LNCAP (cell line): Measurements from ENCODE around the gene UBE2F.

Experiments
- TF ChIP-seq, protein P1 (sequence below): fragments of 450-650 bp; IDR thresholded peaks from 2 replicates; pipeline ENCODE4 v1.5.1; 2017; ENCODE audit warnings: mild to moderate bottlenecking

The UBE2F gene

DNA sequence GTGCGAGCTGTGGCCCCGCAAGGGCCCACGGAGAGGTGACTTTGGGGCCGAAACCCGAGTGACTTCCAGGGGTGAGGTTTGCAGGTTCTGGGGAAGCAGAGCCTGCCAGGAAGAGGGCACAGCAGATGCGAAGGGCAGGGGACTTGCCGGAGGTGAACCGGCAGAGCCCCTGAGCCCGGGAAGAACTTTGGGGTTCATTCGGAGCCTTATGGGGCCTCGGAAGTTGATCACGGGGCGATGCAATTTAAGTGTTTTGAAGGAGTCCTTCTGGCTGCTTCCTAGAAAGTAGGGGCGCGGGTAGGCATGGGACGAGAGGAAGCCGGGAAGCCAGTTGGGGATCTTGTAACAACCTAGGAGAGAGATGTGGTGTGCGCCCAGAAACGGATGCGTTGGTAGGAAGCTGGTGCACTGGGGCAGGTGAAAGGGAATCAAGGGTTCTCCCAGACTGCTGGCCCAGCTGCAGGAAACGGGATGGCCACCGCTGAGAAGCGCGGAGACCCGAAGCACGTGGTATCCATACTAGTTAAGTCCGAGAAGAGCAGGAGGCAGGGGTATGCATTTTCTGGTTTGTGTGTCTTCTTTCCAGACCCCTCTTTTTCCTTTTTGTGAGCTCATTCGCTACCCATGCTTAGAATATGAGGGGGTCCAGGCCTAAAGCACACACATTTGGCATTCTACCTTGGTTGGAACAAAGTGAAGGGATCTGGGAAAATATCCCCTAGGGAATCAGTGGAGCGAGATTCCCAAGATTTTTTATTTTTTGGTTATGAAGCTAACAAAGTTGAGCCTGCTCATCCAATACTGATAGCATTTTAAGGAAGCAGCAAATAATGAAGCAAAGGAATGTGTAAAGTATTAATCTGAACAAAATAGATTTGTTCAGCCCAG lies 94.7 kb downstream of the UBE2F start:
- TF ChIP-seq, protein P1, sequence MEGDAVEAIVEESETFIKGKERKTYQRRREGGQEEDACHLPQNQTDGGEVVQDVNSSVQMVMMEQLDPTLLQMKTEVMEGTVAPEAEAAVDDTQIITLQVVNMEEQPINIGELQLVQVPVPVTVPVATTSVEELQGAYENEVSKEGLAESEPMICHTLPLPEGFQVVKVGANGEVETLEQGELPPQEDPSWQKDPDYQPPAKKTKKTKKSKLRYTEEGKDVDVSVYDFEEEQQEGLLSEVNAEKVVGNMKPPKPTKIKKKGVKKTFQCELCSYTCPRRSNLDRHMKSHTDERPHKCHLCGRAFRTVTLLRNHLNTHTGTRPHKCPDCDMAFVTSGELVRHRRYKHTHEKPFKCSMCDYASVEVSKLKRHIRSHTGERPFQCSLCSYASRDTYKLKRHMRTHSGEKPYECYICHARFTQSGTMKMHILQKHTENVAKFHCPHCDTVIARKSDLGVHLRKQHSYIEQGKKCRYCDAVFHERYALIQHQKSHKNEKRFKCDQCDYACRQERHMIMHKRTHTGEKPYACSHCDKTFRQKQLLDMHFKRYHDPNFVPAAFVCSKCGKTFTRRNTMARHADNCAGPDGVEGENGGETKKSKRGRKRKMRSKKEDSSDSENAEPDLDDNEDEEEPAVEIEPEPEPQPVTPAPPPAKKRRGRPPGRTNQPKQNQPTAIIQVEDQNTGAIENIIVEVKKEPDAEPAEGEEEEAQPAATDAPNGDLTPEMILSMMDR: no peak

DNA sequence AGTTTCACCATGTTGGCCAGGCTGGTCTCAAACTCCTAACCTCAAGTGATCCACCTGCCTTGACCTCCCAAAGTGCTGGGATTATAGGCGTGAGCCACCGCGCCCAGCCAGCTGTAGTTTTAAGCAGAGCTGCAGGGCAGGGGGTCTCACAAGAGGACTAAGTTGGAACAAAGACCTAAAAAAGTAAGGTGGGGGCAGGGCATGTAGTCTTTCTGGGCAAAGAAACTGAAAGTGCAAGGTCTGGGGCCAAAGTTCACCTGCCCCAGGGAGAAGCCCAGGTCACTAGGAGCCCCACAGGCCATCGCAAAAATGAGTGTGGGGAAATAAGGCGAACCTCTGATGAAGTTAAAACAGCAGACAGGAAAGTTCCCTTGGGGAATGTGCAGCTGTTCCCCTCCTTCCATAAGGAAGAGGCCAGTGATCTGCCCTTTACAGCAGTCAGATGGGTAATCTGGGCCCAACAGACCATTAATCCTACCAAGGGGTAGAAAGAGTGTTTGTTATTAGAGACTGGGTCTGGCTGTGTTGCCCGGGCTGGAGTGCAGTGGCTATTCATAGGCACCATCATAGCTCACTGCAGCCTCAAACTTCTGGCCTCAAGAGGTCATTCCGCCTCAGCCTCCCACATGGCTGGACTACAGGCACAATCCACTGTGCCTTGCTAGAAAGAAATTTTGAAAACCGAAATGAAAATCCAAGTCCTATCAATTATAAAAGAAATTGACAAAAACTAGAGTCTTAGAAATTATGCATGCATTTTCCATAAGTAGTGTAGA lies 96.8 kb downstream of the UBE2F start:
- TF ChIP-seq, protein P1: no peak

DNA sequence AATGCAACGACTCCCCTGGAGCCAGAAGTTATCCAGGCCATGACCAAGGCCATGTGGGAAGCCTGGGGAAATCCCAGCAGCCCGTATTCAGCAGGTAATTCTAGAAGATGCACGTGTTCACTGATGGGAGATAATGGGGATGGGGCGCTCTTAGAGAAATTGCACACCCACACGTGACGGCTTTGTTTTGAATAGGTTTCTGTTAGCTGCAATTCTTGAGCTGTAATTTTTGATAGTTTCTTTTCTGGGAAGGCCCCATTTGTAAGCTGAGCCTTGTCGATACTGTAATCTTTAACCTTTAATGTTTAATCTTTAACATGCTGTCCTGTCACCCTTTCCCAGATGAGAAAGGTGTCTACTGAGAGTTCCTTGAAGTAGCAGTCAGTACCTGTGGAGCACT lies 97.6 kb downstream of the UBE2F start:
- TF ChIP-seq, protein P1: no peak

DNA sequence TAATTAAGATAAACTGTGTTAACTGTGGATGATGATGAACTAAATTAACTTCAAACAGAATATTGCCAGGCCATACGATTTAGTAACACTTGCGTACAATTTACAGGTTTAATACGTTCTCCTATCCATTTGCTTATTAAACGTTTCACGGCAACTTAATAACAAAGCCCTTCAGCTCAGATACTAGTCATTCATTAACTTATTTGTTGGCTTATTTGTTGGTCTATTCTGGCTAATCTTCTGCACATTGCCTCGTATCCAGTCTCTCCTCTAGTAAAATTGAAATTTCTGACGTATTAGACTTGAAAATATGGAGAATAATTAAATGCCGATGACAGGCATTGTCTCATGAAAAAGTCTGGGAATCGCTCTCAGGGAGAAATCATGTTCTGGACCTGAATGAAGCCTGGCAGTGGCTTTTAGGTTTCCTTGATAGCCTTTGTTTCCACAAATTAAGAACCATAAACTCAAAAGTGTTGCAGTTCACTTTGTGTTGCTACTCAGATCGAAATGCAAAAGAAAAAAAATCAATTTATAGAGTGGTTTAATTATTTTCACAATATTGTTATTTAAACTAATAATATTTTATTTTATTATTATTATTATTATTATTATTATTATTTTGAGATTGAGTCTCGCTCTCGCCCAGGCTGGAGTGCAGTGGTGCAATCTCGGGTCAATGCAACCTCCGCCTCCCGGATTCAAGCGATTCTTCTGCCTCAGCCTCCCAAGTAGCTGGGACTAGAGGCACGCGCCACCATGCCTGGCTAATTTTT lies 98.4 kb downstream of the UBE2F start:
- TF ChIP-seq, protein P1: no peak

DNA sequence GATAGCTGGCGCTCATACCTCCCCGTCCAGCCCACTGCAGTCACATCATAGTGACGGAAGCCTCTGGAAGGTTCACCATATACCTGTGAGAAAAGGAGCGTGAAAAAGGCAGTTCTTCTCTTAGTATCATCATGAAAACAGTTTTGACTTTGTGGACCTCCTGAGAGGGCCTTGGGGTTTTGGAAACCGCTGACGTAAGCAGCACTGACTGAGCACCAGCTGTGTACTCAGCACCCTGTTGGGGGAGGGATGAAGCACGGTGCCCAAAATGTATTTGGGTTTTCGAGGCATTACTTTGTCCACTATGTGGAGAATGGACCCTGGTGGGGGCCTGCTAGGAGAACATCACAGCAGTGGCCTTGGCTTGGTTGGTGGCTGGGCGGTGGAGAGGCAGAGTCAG lies 99.4 kb downstream of the UBE2F start:
- TF ChIP-seq, protein P1: no peak

DNA sequence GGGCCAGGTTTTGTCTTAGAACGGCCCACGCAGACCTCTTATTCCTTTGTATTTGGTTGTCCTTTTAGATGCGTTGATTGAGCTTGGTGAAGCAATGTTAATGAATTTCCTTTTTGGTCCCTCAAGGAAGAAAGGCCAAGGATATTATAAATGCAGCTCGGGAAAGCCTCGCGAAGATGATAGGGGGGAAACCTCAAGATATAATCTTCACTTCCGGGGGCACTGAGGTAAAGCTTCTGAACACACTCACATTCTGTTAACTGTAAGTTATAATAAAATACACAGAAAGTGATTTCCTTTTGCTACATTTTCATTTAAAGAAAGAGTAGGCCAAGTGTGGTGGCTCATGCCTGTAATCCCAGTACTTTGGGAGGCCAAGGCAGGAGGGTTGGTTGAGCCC lies 101.1 kb downstream of the UBE2F start:
- TF ChIP-seq, protein P1: no peak

DNA sequence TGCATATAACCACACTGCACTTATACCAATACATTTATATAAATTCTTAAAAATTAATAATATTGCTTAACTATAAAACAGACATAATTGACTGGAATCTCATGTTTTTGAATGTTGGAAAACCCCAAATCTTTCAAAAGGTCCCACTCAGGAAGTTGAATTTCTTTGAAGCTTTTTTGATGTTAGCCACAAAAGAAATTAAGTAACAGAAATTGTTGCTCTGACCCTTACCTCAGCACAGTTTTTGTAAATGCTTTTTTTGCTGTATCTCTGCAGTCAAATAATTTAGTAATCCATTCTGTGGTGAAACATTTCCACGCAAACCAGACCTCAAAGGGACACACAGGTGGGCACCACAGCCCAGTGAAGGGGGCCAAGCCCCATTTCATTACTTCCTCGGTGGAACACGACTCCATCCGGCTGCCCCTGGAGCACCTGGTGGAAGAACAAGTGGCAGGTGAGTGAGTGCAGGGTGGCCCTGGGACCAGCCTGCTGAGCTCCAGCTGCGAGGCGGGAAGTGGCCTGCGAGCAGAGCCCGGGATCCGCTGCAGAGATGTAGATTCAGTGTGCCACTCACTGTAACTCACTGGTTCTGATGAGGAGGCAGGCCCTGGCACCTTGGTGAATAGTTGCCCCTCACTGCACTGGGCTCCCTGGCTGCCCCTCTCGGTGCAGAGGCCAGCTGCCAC lies 102.4 kb downstream of the UBE2F start:
- TF ChIP-seq, protein P1: no peak
